ENCODE results near the gene GPLD1. TPM values are rescaled to one million over a fixed set of nuclear protein-coding genes. Genes with fewer than 3 reads are reported as not detected.

GPLD1 gene
- total RNA-seq, 1 donor from 2014 or later, result 3.8 TPM

- no peaks in the 10 kb centered on the region for H3K4me1 Mint-ChIP-seq (ENCODE audit: unreplicated experiment)
- H3K27ac Mint-ChIP-seq, result no peak overlapping the region
- no peaks in the 10 kb centered on the region for H3K27me3 Mint-ChIP-seq
- TF ChIP-seq CTCF (conservative IDR thresholded peaks at IDR 0.05), result no peak
- no peaks in the 10 kb centered on the region for H3K36me3 Mint-ChIP-seq
- H3K9me3 Mint-ChIP-seq, result no peaks in the 10 kb centered on the region
- no peak overlapping the region for H3K4me3 Mint-ChIP-seq
- no peak for DNase-seq (ENCODE audit: extremely low spot score, unreplicated experiment)
These were observed 24.9 kb downstream of the GPLD1 start for GRCh38 chr6:24464253-24465038.

- H3K36me3 Mint-ChIP-seq, result peaks cover 3% of the 10 kb centered on the region
- no peak for DNase-seq (ENCODE audit: extremely low spot score, unreplicated experiment)
- no peak overlapping the region for H3K4me3 Mint-ChIP-seq
- TF ChIP-seq CTCF (conservative IDR thresholded peaks at IDR 0.05), result no peak
- no peaks in the 10 kb centered on the region for H3K4me1 Mint-ChIP-seq (ENCODE audit: unreplicated experiment)
- H3K27ac Mint-ChIP-seq, result no peak overlapping the region
- H3K9me3 Mint-ChIP-seq, result no peaks in the 10 kb centered on the region
- H3K27me3 Mint-ChIP-seq, result no peaks in the 10 kb centered on the region
These were observed 28.4 kb downstream of the GPLD1 start for GRCh38 chr6:24460966-24461365.

- H3K4me3 Mint-ChIP-seq, result no peak overlapping the region
- TF ChIP-seq CTCF (conservative IDR thresholded peaks at IDR 0.05), result no peak
- no peak for DNase-seq (ENCODE audit: extremely low spot score, unreplicated experiment)
- H3K27ac Mint-ChIP-seq, result no peak overlapping the region
- H3K27me3 Mint-ChIP-seq, result no peaks in the 10 kb centered on the region
- no peaks in the 10 kb centered on the region for H3K9me3 Mint-ChIP-seq
- H3K4me1 Mint-ChIP-seq (ENCODE audit: unreplicated experiment), result no peaks in the 10 kb centered on the region
- H3K36me3 Mint-ChIP-seq, result peaks cover 3% of the 10 kb centered on the region
These were observed 30.4 kb downstream of the GPLD1 start for GRCh38 chr6:24458941-24459340.

- H3K4me3 Mint-ChIP-seq, result no peak overlapping the region
- TF ChIP-seq CTCF (conservative IDR thresholded peaks at IDR 0.05), result no peak
- H3K4me1 Mint-ChIP-seq (ENCODE audit: unreplicated experiment), result no peaks in the 10 kb centered on the region
- H3K27ac Mint-ChIP-seq, result no peak overlapping the region
- no peaks in the 10 kb centered on the region for H3K27me3 Mint-ChIP-seq
- no peak for DNase-seq (ENCODE audit: extremely low spot score, unreplicated experiment)
- H3K36me3 Mint-ChIP-seq, result peaks cover 3% of the 10 kb centered on the region
- no peaks in the 10 kb centered on the region for H3K9me3 Mint-ChIP-seq
These were observed 31.2 kb downstream of the GPLD1 start for GRCh38 chr6:24458134-24458533.

- no peak for TF ChIP-seq CTCF (conservative IDR thresholded peaks at IDR 0.05)
- Mint-ChIP-seq H3K27ac (no peak overlapping the region), H3K36me3 (peaks cover 3% of the 10 kb centered on the region), H3K9me3 (no peaks in the 10 kb centered on the region), H3K4me3 (no peak overlapping the region), H3K4me1 (ENCODE audit: unreplicated experiment) (peaks cover 4% of the 10 kb centered on the region), H3K27me3 (no peaks in the 10 kb centered on the region)
- no peak for DNase-seq (ENCODE audit: extremely low spot score, unreplicated experiment)
These were observed 34.3 kb downstream of the GPLD1 start for GRCh38 chr6:24455061-24455460.

Measured in type B pancreatic cell (in vitro differentiated cells).